ENCODE data around the gene CMSS1.

- TF ChIP-seq CTCF (IDR thresholded peaks at IDR 0.05) (no peak), POLR2A (IDR thresholded peaks at IDR 0.05) (no peak)
These were observed 48.6 kb downstream of the CMSS1 start for GRCh38 chr3:99866261-99866761.

Data from uterus (tissue), 2 donors.